Activated CD4-positive, alpha-beta T cell treated with anti-CD3 and anti-CD28 coated beads, Interleukin-2, amount 50 U/mL, for 1 hour (primary cell): ENCODE measurements around the gene TPMT.
A peak's percentile ranks its signal among the peaks of the same experiment; 100 is the strongest.
"Not testable (repeated sequence)": the region's sequence is repeated elsewhere in the genome, so short reads cannot be mapped to it uniquely, and the experiment has no call there.

Experiments used
- DNase-seq: peaks from one replicate; pipeline ENCODE4 v3.0.0-alpha.2; 2020

Gene TPMT

DNA sequence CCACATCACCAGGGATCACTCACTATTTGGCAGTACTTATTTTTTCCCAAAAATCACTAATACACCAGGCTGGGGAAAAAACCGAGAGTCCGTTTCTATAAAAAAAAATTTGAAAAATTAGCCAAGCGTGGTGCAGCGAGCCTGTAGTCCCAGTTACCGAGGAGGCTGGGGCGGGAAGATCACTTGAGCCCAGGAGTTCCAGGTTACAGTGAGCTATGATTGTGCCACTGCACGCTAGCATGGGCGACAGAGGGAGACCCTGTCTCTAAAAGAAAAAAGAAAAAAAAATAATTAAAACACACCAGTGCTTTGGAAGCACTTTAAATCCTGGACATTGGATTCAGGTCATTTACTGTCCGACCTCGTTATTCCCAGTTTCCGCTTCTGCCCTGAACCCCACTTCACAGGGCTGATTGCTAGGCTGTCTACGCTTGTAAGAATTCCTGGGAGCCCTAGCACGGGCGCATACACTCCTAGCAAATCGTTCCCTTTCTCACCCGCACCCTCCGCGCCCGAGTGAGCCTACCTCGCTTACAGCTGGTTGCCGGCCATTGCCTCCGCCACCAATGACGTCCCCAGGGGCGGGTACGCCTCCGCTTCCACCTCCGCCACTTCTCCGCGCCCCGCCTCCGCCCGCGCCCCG, at the start of gene TPMT:
Gene TPMT, minus strand, starts transcription at position 571 of the 643 bp plus-strand sequence. CDS start 5,950 bp downstream, outside the sequence.
- no peak for DNase-seq

DNA sequence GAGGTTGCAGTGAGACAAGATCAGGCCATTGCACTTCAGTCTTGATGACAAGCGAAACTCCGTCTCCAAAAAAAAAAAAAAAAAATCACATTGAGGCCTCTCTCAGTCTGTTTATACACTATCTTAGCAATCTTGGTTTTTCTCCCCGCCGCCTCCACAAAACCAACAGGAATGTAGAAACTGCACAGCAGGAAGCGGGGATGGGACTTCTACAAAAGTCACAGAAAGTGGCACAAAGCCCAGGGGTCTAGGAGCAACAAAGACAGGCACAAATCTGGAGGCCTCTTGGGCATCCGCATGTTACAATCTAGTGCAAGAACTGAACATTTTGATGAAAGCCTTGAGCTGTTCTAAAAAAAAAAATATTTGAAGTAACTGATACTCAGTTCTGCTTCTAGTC, 48.9 kb upstream of the TPMT start:
- no peak for DNase-seq

DNA sequence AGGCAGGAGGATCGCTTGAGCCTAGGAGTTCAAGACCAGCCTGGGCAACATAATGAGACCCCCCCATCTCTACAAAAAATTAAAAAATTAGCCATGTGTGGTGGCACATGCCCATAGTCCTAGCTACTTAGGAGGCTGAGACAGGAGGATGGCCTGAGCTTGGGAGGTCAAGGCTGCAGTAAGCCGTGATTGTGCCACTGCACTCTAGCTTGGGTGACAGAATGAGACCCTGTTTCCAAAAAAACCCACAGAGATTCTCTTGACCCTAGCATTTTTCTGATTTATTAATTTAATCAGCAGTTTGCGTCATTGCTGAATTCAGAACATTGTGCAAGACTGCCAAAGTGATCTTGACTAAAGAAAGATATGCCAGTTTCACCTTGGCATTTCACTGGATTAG, 37.1 kb upstream of the TPMT start:
- no peak for DNase-seq

DNA sequence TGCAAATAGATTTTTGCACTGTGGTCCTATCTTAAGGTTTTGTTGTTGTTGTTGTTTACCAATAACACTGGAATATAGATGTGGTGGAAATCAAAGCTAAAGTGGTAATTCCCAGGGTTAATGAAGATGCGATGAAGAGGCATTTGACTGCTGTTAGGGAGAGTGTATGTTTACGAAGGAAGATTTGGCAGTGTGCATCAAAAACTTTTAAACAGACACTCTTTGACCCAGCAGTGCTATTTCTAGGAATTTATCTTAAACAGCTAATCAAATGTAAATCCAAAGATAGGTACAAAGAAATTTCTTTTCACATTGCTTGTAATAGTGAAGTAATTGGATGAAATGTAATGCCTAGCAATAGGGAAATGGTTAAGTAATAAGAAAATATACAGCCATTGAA, 34.3 kb upstream of the TPMT start:
- no peak for DNase-seq

DNA sequence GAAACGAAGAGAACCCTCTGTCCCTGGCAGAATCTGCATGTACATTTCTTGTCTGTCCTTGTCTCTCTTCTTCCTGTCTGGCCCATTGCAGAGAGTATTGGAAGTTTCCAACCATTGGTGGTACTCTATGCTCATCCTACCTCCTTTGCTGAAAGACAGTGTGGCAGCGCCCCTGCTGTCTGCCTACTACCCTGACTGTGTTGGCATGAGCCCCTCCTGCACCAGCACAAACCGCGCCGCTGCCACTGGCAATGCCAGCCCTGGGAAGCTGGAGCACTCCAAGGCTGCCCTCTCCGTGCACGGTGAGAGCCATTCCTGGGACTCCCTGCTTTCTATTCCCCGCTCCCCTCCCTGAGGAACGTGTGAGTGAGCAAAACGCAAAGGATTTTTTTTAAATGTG, 32.8 kb upstream of the TPMT start:
- no peak for DNase-seq

DNA sequence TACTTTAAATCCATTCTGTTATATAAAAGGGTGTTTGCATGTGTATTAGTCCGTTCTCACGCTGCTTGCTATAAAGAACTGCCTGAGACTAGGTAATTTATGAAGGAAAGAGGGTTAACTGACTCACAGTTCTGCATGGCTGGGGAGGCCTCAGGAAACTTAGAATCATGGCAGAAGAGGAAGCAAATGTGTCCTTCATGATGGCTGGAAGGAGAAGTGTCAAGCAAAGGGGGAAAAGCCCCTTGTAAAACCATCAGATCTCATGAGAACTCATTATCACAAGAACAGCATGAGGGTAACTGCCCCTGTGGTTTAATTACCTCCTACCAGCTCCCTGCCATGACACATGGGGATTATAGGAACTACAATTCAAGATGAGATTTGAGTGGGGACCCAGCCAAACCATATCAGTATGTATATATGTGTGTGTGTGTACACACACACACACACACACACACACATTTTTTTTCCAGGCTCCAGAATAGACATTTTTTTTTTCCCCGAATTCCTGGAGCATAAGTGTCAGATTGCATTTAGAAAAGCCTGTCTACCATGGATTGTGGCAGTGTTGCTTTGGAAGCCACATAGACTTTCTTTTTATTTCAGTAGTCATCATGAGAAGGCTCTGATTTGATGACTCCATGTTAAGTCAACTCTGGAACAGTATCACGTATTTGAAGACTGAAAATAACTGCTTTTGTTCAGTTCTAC, 31.8 kb upstream of the TPMT start:
- no peak for DNase-seq

DNA sequence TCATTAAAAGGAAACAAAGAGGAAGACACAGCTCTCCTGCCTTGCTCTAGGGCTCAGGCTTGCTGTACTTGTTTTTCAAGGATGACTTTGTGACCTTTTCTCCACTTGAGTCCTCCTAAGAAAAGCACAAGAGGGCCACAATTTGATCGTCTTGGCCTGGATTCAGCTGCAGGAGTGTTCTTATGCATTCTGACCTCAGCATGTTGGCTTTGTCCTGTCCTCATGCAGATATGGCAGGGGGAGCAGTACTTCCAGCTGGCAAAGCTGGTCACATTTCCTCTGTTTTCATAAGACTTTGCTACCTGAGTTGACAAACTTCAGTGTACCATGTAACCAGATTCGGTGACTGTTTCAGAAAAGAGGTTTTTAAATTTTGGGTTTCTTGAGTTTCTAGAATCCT, 31.2 kb upstream of the TPMT start:
- no peak for DNase-seq

DNA sequence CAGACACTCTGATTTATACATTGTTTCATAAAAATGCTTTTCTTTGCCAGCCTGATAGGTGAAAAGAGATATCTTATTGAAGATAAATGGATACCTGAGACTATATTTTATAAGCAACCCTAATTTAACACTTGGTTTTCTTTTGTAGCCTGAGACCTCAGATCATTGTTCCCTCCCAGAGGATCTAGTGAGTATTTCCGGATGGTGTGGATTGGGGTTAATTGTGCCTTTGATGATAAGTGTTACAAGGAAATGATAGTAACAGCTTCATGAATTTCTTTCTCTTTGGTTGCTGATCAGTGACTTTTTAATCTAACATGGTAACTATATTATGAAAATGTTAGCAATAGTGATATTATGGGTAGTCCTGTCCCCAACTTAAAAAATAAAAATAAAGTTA, 30.7 kb upstream of the TPMT start:
- no peak for DNase-seq

DNA sequence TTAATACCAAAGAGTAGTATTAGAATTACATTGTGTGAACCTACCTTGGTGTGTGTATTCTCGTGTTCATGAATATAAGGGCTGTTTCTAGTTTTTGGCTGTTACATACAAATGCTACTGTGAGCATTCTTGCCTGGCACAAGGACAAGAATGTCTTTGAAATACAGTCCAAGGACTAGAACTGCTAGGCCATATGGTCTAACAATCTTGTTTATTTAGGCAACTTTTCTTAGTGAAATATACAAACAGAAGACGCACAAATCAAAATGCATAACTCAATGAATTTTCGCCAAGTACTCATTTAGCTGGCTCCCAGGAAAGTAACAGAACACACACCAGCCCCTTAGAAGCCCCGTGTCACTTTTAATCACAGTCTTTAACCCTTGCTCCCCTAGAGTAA, 28.9 kb upstream of the TPMT start:
- DNase-seq = no peak

DNA sequence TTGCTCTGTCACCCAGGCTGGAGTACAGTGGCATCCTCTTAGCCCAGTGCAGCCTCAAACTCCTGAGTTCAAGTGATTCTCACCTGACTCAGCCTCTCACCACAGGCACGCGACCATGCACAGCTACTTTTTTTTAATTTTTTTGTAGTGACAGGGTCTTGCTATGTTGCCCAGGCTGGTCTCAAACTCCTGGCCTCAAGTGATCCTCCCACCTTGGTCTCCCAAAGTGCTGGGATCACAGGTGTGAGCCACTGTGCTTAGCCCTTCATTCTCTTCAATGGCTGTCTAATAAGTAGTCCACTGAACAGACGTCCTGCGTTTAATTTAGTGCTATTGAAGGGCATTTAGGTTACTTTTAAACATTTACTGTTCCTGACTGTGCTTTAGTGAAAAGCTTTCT, 27.7 kb upstream of the TPMT start:
- no peak for DNase-seq

DNA sequence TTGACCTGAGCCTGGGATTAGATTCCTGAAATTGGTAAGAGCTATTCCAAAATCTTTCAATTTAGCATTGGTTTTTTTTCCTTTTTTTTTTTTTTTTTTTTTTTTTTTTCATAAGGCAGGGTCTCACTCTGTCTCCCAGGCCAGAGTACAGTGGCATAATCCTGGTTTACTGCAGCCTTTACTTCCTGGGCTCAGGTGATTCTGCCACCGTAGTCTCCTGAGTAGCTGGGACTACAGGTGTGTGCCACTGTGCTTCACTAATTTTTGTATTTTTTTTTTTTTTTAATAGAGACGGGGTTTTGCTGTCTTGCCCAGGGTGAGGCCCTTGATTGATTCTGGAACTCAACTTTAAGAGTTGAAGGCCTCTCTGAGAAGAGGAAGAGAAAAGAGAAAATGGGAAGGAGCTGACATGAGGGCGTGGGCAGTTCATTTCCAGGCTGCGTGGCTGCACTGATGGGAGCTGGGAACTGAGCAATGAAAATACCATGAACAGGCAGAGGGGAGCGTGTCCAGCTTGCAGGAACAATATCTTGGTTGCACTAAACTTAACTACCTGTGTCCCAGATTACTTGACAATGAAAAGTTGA, 25.0 kb upstream of the TPMT start:
- no peak for DNase-seq

DNA sequence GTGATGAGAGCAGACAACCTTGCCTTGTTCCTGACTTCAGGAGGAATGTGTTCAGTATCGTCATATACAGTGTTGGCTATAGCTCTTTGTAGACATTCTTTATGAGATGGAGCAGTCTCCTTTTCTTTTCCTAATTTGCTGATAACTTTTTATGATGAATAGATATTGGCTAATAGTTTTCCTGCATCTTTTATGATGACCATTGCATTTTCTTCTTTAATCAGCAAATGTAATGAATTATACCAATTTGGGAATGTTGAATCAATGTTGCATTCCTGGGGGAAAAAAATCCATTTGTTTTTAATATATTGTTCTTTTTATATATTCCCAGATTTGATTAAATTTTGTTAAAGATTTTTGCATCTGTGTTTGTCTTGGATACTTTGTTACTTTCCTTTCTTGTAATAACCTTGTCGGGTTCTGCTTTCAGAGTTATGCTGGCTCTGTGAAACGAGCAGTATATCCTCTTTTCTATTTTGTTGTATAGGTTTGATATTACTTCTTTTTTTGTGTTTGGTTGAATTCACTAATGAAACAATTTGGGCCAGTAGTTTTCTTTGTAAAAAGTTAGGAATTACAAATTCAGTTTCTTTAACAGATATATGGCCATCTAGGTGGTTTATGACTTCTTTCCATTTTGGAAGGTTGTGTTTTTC, 24.2 kb upstream of the TPMT start:
- no peak for DNase-seq

DNA sequence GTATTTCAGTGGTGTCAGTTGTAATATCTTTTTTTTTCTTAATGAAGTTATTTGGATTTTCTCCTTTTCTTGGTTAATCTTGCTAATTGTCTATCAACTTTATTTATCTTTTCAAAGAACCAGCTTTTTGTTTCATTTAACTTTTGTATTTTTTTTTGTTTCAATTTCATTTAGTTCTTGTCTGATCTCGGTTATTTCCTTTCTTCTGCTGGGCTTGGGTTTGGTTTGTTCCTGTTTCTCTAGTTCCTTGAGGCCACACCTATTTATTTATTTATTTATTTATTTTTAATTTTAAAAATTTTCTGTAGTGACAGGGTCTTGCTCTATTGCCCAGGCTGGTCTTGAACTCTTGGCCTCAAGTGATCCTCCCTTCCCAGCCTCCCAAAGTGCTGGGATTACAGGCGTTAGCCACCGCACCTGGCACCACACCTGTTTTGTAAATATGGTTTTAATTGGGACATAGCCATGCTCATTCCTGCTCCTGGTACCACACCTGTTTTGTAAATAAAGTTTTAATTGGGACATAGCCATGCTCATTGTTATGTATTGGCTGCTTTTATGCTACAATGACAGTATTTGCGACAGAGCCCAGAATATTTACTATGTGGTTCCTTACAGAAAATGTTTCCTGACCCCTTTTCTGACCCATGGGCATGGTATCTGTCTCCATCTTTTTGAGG, 22.5 kb upstream of the TPMT start:
- no peak for DNase-seq

DNA sequence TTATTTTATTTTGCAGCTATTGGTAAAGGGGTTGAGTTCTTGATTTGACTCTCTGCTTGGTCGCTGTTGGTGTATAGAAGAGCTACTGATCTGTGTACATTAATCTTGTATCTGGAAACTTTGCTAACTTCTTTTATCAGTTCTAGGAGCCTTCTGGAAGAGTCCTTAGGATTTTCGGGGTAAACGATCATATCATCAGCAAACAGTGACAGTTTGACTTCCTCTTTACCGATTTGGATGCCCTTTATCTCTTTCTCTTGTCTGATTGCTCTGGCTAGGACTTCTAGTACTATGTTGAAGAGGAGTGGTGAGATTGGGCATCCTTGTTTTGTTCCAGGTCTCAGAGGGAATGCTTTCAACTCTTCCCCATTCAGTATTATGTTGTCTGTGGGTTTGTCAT, 21.3 kb upstream of the TPMT start:
- not testable (repeated sequence) for DNase-seq

DNA sequence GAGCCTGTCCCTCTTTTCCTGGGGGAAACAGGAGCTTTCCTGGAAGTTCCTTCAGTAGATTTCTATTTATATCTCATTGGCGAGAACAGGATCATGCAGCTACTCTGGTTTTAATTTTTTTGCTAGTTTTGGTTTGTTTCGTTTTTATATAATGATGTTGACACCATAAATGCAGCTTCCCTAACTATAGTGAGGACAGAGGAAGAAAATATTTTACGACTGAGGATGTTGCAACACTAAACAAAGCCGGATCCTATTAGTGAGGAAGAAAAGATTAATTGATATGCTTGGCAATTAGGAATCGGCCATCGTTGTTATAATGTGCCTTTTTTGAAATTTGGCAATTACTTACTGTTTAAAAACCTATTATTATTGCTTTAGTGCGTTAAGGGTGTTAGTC, 17.0 kb upstream of the TPMT start:
- DNase-seq = no peak

DNA sequence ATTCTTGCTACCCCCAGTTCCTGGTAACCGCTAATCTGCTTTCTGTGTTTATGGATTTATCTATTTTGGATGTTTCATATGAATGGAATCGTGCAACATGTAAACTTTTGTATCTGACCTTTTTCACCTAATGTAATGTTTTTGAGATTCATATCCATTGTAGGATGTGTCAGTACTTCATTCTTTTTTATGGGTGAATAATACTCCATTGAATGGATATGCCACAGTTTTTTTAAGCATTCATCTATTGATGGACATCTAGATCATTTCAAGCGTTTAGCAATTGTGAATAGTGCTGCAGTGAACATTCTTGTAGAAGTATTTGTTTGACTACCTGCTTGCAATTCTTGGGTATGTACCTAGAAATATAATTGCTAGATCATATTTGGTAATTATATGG, 13.4 kb upstream of the TPMT start:
- DNase-seq = no peak

DNA sequence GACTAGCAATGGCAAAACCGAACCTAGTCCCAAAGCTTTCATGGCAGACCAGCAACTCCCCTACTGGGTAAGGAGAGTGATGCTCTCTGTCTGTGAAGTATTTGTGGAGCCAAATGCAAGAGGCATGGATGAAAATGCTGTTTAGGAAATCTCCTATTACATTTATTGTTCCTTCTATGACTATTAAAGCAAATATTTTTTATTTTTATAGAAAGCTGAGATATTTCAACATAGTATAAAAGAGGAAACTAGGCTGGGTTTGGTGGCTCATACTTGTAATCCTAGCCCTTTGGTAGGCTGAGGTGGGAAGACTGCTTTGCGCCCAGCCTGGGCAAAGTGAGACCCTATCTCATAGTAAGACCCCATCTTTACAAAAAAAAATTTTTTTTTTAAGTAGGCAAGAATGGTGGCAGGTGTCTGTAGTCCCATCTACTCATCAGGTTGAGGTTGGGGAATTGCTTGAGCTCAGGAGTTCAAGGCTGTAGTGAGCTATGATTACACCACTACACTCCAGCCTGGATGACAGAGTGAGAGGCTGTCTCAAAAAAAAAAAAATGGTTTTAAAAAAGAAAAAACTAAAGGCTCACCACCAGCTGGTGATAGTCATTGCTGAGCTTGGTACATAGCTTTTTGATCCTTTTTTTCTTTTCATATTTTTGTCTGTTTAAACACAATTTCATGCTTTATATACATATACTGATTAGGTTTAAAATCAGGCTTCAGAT, 11.6 kb upstream of the TPMT start:
- no peak for DNase-seq

DNA sequence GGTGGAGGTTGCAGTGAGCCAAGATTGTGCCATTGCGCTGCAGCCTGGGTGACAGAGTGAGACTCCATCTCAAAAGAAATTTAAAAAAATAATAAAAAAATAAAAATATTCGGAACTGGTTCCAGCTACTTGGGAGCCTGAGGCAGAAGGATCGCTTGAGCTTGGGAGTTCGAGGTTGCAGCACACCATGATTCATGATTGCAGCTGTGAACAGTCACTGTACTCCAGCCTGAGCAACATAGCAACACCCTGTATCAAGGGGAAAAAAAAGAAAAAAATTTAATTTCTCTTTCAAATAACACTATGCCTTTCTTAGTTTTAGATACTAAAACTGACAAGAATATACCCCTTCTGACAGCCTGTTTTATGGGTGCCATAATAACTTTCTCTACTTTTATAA, 10.9 kb upstream of the TPMT start:
- no peak for DNase-seq

DNA sequence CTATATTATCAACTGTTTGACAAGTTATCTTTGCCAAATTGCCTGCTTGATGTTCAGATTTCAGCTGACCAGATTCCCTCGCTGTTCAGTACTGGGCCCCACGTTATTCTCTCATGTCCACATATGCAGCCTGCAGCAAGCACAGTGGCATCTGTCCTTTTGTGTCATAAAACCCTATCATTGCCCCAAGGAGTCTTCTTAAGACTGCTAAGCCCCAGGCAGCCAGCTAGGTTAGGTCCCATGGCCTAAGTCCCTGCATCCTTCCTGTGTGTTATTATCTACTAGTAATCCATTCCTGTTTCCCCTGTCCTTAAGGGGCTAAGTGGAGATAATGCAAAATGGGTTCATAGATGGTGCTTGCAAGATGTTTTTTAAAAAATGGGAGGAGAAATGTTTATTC, 7.5 kb upstream of the TPMT start:
- no peak for DNase-seq

DNA sequence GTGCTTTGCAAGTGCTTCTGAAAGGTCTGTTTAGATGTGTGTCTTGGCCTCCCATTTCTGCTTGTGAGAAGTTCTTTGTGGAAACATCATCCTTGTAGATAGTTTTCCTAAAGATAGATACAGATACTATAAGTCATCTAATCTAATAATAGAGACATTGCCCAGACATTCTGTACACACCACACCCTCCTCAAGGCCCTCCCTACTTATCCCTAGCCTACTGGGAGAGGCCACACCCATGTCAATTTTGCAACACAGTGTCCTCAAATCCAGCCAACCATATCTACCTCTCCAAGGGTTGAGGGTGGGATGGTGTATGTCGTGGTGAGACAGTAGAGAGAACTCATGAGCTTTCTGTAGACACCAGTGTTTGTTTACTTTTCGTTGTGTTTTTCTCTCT, 6.6 kb upstream of the TPMT start:
- no peak for DNase-seq

DNA sequence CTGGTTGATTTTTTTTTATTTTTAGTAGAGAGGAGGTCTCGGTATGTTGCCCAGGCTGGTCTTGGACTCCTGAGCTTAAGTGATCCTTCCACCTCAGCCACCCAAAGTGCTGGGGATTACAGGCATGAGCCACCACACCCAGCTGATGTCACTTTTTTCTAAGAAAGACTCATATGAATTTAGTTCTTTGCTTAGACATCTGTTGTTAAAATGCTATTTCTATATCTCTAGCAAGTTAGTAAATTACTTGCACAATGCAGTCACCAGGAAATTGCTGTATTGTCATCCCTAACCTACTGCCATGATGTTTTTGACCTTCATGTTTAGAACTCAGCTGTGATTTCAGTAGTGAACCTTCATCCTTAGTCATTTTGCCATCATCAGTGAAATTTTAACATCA, 6.0 kb upstream of the TPMT start:
- DNase-seq = no peak

DNA sequence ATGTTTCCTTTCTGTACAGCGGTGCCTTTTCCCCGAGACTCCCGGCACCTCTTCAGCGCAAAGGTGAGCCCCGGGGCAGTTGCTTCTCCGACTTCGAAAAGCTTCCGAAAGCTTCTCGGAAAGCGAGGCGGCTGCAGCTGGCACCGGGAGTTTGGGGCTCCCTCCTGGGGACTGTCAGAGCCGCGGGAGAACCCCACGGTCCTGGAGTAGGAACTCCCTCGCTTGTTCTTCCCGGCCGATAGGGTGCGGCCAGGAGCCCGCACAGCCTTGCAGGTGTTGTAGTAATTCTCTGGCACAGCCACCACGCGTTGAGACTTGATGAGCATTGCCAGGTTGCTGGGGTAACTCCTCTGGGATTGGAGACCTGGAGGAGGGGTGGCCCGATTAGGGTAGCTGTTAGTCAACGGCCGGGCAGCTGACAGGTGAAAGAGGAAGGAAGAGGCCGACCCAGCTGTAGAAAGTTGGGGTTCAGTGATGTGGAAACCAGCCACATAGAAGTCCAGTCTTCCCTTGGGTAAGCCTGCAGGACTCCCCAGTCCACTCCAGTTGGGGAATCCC, 1.1 kb upstream of the TPMT start:
- DNase-seq = peak; percentile 39
